Fibroblast of the aortic adventitia (primary cell): Measurements from ENCODE around the gene ENC1. TPM values are rescaled to one million over a fixed set of nuclear protein-coding genes. Genes with fewer than 3 reads are reported as not detected.
"Not testable (repeated sequence)": the region's sequence is repeated elsewhere in the genome, so short reads cannot be mapped to it uniquely, and the experiment has no call there.

Experiments used
- DNase-seq: peaks from one replicate; pipeline ENCODE4 v3.0.0-alpha.2; 2010; ENCODE audit warnings: low read depth
- H3K4me3 ChIP-seq: 2 replicates; pipeline ENCODE4 v1.5.1; 2011; ENCODE audit warnings: low read depth, mild to moderate bottlenecking, control low read depth, low read length, moderate library complexity
- CTCF ChIP-seq: IDR thresholded peaks from 2 replicates; pipeline ENCODE4 v1.5.1; 2011; ENCODE audit warnings: mild to moderate bottlenecking, low read length, control low read depth, inconsistent platforms; ENCODE audit not compliant: insufficient read depth
- total RNA-seq: library from RNA; depleted of rRNA; stranded (reverse); fragments of >200 nt; gene quantifications from 2 replicates; pipeline ENCODE4 v1.2.3, GENCODE V29; 2012; ENCODE audit warnings: low replicate concordance

Gene ENC1
- 9.2 and 21.0 TPM in 2 replicates for total RNA-seq

- peak within 1 kb of the TSS; percentile 96 for H3K4me3 ChIP-seq
- peak; percentile 80 for DNase-seq
- TF ChIP-seq CTCF: peak; percentile 59
Measured at GRCh38 chr5:74640450-74640953, at the start of gene ENC1. ENC1 (minus strand) TSS chr5:74640728; CDS start chr5:74636485, 4,243 bp downstream.

GRCh38 chr5:74686962-74687751 is 46.6 kb upstream of the ENC1 start:
- DNase-seq: no peak
- TF ChIP-seq CTCF: no peak
- H3K4me3 ChIP-seq: peak overlapping the region; percentile 93

GRCh38 chr5:74685979-74686631 is 45.6 kb upstream of the ENC1 start:
- no peak for TF ChIP-seq CTCF
- H3K4me3 ChIP-seq: peak overlapping the region; percentile 93
- peak; percentile 59 for DNase-seq

GRCh38 chr5:74684900-74685851 is 44.6 kb upstream of the ENC1 start, which contains the start of gene HEXB:
HEXB (plus strand) TSS chr5:74685233; CDS start chr5:74685261, 28 bp downstream.
- no peak for TF ChIP-seq CTCF
- DNase-seq: peak; percentile 65
- H3K4me3 ChIP-seq: peak within 1 kb of the TSS; percentile 93

- no peak overlapping the region for H3K4me3 ChIP-seq
- DNase-seq: peak; percentile 51
- TF ChIP-seq CTCF: no peak
Measured at GRCh38 chr5:74679966-74680365, 39.4 kb upstream of the ENC1 start.

GRCh38 chr5:74679300-74679699 is 38.8 kb upstream of the ENC1 start:
- DNase-seq, H3K4me3 ChIP-seq: not testable (repeated sequence)

- not testable (repeated sequence) for H3K4me3 ChIP-seq, DNase-seq
Measured at GRCh38 chr5:74678123-74678522, 37.6 kb upstream of the ENC1 start.

GRCh38 chr5:74676466-74676865 is 35.9 kb upstream of the ENC1 start:
- DNase-seq, H3K4me3 ChIP-seq: not testable (repeated sequence)
